ENCODE measurements around the gene MRPL3.

- TF ChIP-seq, protein P1, sequence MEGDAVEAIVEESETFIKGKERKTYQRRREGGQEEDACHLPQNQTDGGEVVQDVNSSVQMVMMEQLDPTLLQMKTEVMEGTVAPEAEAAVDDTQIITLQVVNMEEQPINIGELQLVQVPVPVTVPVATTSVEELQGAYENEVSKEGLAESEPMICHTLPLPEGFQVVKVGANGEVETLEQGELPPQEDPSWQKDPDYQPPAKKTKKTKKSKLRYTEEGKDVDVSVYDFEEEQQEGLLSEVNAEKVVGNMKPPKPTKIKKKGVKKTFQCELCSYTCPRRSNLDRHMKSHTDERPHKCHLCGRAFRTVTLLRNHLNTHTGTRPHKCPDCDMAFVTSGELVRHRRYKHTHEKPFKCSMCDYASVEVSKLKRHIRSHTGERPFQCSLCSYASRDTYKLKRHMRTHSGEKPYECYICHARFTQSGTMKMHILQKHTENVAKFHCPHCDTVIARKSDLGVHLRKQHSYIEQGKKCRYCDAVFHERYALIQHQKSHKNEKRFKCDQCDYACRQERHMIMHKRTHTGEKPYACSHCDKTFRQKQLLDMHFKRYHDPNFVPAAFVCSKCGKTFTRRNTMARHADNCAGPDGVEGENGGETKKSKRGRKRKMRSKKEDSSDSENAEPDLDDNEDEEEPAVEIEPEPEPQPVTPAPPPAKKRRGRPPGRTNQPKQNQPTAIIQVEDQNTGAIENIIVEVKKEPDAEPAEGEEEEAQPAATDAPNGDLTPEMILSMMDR (IDR thresholded peaks at IDR 0.05), result no peak
- no peak for TF ChIP-seq EP300 (IDR thresholded peaks at IDR 0.05)
- no peak for TF ChIP-seq POLR2A (IDR thresholded peaks at IDR 0.05)
- TF ChIP-seq POLR2AphosphoS5 (IDR thresholded peaks at IDR 0.05), result no peak
Measured at GRCh38 chr3:131532645-131533044, 29.9 kb upstream of the MRPL3 start.

Measured in upper lobe of left lung (tissue), 4 donors.